WERI-Rb-1 (cell line): ENCODE measurements around the gene ALDH16A1.
A peak's percentile ranks its signal among the peaks of the same experiment; 100 is the strongest.

Source experiments
- DNase-seq: peaks from one replicate; pipeline ENCODE4 v3.0.0-alpha.2; 2020
- H3K27ac ChIP-seq: fragments of 250-450 bp; sonication (Bioruptor Pico); 2 replicates; pipeline ENCODE4 v1.5.1; 2020; ENCODE audit warnings: mild to moderate bottlenecking, moderate library complexity
- H3K27me3 ChIP-seq: fragments of 250-450 bp; sonication (Bioruptor Pico); 2 replicates; pipeline ENCODE4 v1.5.1; 2021; ENCODE audit warnings: mild to moderate bottlenecking, low read depth, moderate library complexity; ENCODE audit not compliant: insufficient read depth, severe bottlenecking
- H3K36me3 ChIP-seq: fragments of 250-450 bp; sonication (Bioruptor Pico); 2 replicates; pipeline ENCODE4 v1.5.1; 2020; ENCODE audit warnings: mild to moderate bottlenecking, moderate library complexity
- H3K4me3 ChIP-seq: 2 replicates; pipeline ENCODE4 v1.5.1; 2011; ENCODE audit warnings: low read depth, mild to moderate bottlenecking, control low read depth, low read length
- H3K9me3 ChIP-seq: fragments of 250-450 bp; sonication (Bioruptor Pico); 2 replicates; pipeline ENCODE4 v1.5.1; 2021; ENCODE audit warnings: mild to moderate bottlenecking, moderate library complexity; ENCODE audit not compliant: severe bottlenecking
- CTCF ChIP-seq: IDR thresholded peaks from 2 replicates; pipeline ENCODE4 v1.5.1; 2011; ENCODE audit warnings: low read depth, mild to moderate bottlenecking, control low read depth, inconsistent platforms, low read length

Gene ALDH16A1

GRCh38 chr19:49475995-49476880 is 23.2 kb downstream of the ALDH16A1 start:
- H3K27me3 ChIP-seq = no peaks in the 10 kb centered on the region
- no peaks in the 10 kb centered on the region for H3K36me3 ChIP-seq
- H3K27ac ChIP-seq = no peak overlapping the region
- peak overlapping the region; percentile 14; the same call in 1 of the 2 replicates for H3K4me3 ChIP-seq
- peak; percentile 78 for TF ChIP-seq CTCF
- DNase-seq = peak; percentile 91
- no peaks in the 10 kb centered on the region for H3K9me3 ChIP-seq

- no peak overlapping the region for H3K27ac ChIP-seq
- no peaks in the 10 kb centered on the region for H3K27me3 ChIP-seq
- no peak for DNase-seq
- no peaks in the 10 kb centered on the region for H3K36me3 ChIP-seq
- TF ChIP-seq CTCF = no peak
- H3K4me3 ChIP-seq = no peak overlapping the region
- H3K9me3 ChIP-seq = no peaks in the 10 kb centered on the region
These were observed 27.1 kb downstream of the ALDH16A1 start for GRCh38 chr19:49479975-49480628.

- no peak for TF ChIP-seq CTCF
- no peak overlapping the region for H3K4me3 ChIP-seq
- H3K9me3 ChIP-seq = no peaks in the 10 kb centered on the region
- DNase-seq = no peak
- H3K27me3 ChIP-seq = no peaks in the 10 kb centered on the region
- no peaks in the 10 kb centered on the region for H3K36me3 ChIP-seq
- no peak overlapping the region for H3K27ac ChIP-seq
These were observed 28.1 kb downstream of the ALDH16A1 start for GRCh38 chr19:49481020-49481683.

GRCh38 chr19:49486232-49486631 is 33.2 kb downstream of the ALDH16A1 start:
- TF ChIP-seq CTCF = no peak
- H3K9me3 ChIP-seq = peaks cover 2% of the 10 kb centered on the region
- H3K4me3 ChIP-seq = no peak overlapping the region
- H3K36me3 ChIP-seq = peaks cover 38% of the 10 kb centered on the region
- no peaks in the 10 kb centered on the region for H3K27me3 ChIP-seq
- no peak overlapping the region for H3K27ac ChIP-seq
- DNase-seq = no peak

- peak overlapping the region; percentile 65 for H3K27ac ChIP-seq
- TF ChIP-seq CTCF = no peak
- DNase-seq = no peak
- H3K4me3 ChIP-seq = no peak overlapping the region
- H3K27me3 ChIP-seq = no peaks in the 10 kb centered on the region
- peaks cover 2% of the 10 kb centered on the region for H3K9me3 ChIP-seq
- peaks cover 44% of the 10 kb centered on the region for H3K36me3 ChIP-seq
These were observed 33.8 kb downstream of the ALDH16A1 start for GRCh38 chr19:49486710-49487276.
